Testis (tissue), 3 donors: ENCODE data around the gene AMZ1. TPM values are rescaled to one million over a fixed set of nuclear protein-coding genes. Genes with fewer than 3 reads are reported as not detected.

Experiments used
- DNase-seq: peaks from one replicate; pipeline ENCODE4 v3.0.0-alpha.2; 2019
- H3K27ac ChIP-seq, 2 donors: fragments of 200-600 bp; sonication (generic); one replicate each; pipeline ENCODE4 v1.5.1; 2019
- H3K27me3 ChIP-seq: fragments of 200-600 bp; sonication (generic); one replicate; pipeline ENCODE4 v1.5.1; 2019
- H3K36me3 ChIP-seq: fragments of 200-600 bp; sonication (generic); one replicate; pipeline ENCODE4 v1.5.1; 2017; ENCODE audit warnings: low read depth; ENCODE audit errors: missing control alignments
- H3K4me1 ChIP-seq: fragments of 200-600 bp; sonication (generic); one replicate; pipeline ENCODE4 v1.5.1; 2019
- H3K4me3 ChIP-seq, 2 donors: fragments of 200-600 bp; sonication (generic); one replicate each; pipeline ENCODE4 v1.5.1; 2017 to 2019
- H3K9me3 ChIP-seq: fragments of 200-600 bp; sonication (generic); one replicate; pipeline ENCODE4 v1.5.1; 2017
- POLR2A ChIP-seq: fragments of 450-650 bp; IDR thresholded peaks from one replicate; pipeline ENCODE4 v1.6.1; 2017; ENCODE audit warnings: antibody characterized with exemption, mild to moderate bottlenecking, moderate library complexity
- whole genome bisulfite sequencing, 2 donors: methylation state at CpG; one replicate each; pipeline ENCODE4 v1.1.5; 2018; 5-methylcytosine and 5-hydroxymethylcytosine counted together
- intact Hi-C: fragments of 100-400 bp; cut with DNase I; formaldehyde crosslinking; loops from one replicate; pipeline ENCODE4 v1.15.1; 2023; ENCODE audit warnings: low total_unique reads
- polyA plus RNA-seq: library from polyadenylated mRNA; stranded (reverse); fragments of 350-450 nt; fragmentation: Illumina TruSeq; extraction: RNeasy Lipid Tissue Mini Kit (QIAGEN cat#74804); gene quantifications from one replicate; pipeline ENCODE4 v1.2.3, GENCODE V29; 2014; ENCODE audit warnings: low read depth, low replicate concordance; ENCODE audit not compliant: insufficient read depth
- total RNA-seq, 2 donors: library from RNA; depleted of rRNA; stranded (reverse); fragments of >200 nt; gene quantifications; one replicate each; pipeline ENCODE4 v1.2.3, GENCODE V29; 2016
- TF ChIP-seq, protein P1 (sequence below), 3 experiments: fragments of 450-650 bp in 2 of 3; fragments of 200-600 bp in 1 of 3; sonication (generic) in 1 of 3; IDR thresholded peaks; one replicate each; pipeline ENCODE4 v1.5.1; 2016 to 2019; ENCODE audit warnings: antibody characterized with exemption in 3 of 3, mild to moderate bottlenecking in 2 of 3, moderate library complexity in 1 of 3

The AMZ1 gene
- total and polyA plus RNA-seq, 3 donors from 2014 or later = 1.1 to 3.2 (median 2.7) TPM

GRCh38 chr7:2702594-2702957, 14.6 kb downstream of the AMZ1 start:
- TF ChIP-seq, protein P1, sequence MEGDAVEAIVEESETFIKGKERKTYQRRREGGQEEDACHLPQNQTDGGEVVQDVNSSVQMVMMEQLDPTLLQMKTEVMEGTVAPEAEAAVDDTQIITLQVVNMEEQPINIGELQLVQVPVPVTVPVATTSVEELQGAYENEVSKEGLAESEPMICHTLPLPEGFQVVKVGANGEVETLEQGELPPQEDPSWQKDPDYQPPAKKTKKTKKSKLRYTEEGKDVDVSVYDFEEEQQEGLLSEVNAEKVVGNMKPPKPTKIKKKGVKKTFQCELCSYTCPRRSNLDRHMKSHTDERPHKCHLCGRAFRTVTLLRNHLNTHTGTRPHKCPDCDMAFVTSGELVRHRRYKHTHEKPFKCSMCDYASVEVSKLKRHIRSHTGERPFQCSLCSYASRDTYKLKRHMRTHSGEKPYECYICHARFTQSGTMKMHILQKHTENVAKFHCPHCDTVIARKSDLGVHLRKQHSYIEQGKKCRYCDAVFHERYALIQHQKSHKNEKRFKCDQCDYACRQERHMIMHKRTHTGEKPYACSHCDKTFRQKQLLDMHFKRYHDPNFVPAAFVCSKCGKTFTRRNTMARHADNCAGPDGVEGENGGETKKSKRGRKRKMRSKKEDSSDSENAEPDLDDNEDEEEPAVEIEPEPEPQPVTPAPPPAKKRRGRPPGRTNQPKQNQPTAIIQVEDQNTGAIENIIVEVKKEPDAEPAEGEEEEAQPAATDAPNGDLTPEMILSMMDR (IDR thresholded peaks at IDR 0.05) = no peak
- TF ChIP-seq POLR2A = no peak
- intact Hi-C loops = no loop called here
- 89 to 97% methylated on average over 13 to 20 of the region's 22 CpGs for WGBS, 2 donors

GRCh38 chr7:2705371-2706096, 17.5 kb downstream of the AMZ1 start:
- WGBS, 2 donors = 79 to 86% methylated on average over 10 to 14 of the region's 14 CpGs
- intact Hi-C loops = no loop called here

More at GRCh38 chr7:2702594-2702957, 14.6 kb downstream of the AMZ1 start:
- no peak for DNase-seq
- Histone ChIP-seq H3K27me3 (no peaks in the 10 kb centered on the region), H3K4me1 (no peaks in the 10 kb centered on the region), H3K9me3 (no peaks in the 10 kb centered on the region), H3K36me3 (no peaks in the 10 kb centered on the region), H3K27ac (no peak overlapping the region), H3K4me3 (no peak overlapping the region)

DNA sequence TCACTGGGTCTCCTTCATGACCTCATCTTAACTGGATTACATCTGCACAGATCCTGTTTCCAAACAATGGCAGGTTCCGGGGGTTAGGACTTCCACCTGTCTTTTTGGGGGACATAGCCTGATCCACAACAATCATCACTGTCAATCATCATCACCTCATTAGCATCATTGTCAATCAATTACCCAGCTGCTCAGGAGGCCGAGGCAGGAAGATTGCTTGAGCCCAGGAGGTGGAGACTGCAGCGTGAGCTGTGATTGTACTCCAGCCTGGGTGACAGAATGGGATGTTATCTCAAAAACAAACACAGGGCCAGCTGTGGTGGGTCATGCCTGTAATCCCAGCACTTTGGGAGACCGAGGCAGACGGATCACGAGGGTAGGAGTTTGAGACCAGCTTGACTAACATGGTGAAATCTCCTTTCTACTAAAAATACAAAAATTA, 18.7 kb downstream of the AMZ1 start:
- no peak for DNase-seq
- no peaks in the 10 kb centered on the region for H3K36me3 ChIP-seq
- no peaks in the 10 kb centered on the region for H3K4me1 ChIP-seq
- intact Hi-C loops = no loop called here
- H3K4me3 ChIP-seq = no peak overlapping the region
- no peak overlapping the region for H3K27ac ChIP-seq
- TF ChIP-seq, protein P1 (IDR thresholded peaks at IDR 0.05) = no peak
- TF ChIP-seq POLR2A = no peak
- WGBS, 2 donors = 80 to 89% methylated on average over 3 to 6 of the region's 6 CpGs
- no peaks in the 10 kb centered on the region for H3K9me3 ChIP-seq
- no peaks in the 10 kb centered on the region for H3K27me3 ChIP-seq

More at GRCh38 chr7:2705371-2706096, 17.5 kb downstream of the AMZ1 start:
- Histone ChIP-seq H3K27ac (no peak overlapping the region), H3K9me3 (no peaks in the 10 kb centered on the region), H3K36me3 (no peaks in the 10 kb centered on the region), H3K4me3 (no peak overlapping the region), H3K27me3 (no peaks in the 10 kb centered on the region), H3K4me1 (no peaks in the 10 kb centered on the region)
- no peak for DNase-seq
- no peak for TF ChIP-seq POLR2A
- TF ChIP-seq, protein P1 (IDR thresholded peaks at IDR 0.05) = no peak

DNA sequence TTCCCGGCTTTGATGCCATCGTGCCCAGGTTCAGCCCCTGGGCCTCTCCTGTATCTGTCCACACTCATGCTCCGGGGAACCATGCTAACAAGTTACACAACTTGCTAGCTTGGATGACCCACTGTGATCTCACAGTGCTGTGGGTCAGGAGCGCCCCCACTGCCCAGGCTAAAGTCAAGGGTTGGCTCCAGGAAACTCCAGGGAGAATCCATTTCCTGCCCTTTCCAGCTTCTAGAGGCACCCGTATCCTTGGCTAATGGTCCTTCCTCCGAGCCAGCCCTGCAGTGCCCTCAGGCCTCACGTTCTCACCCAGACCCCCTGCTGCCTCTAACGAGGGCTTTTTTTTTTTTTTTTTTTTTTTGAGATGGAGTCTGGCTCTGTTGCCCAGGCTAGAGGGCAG, 19.5 kb downstream of the AMZ1 start:
- no peak for TF ChIP-seq POLR2A
- TF ChIP-seq, protein P1 (IDR thresholded peaks at IDR 0.05) = no peak
- Histone ChIP-seq H3K4me1 (no peaks in the 10 kb centered on the region), H3K27ac (no peak overlapping the region), H3K27me3 (no peaks in the 10 kb centered on the region), H3K9me3 (no peaks in the 10 kb centered on the region), H3K36me3 (no peaks in the 10 kb centered on the region), H3K4me3 (no peak overlapping the region)
- 84% methylated on average over 8 of the region's 8 CpGs for WGBS, 2 donors
- intact Hi-C loops = no loop called here
- DNase-seq = no peak

- no peak for DNase-seq
- Histone ChIP-seq H3K27ac (no peak overlapping the region), H3K36me3 (no peaks in the 10 kb centered on the region), H3K27me3 (no peaks in the 10 kb centered on the region), H3K4me3 (no peak overlapping the region), H3K4me1 (no peaks in the 10 kb centered on the region), H3K9me3 (no peaks in the 10 kb centered on the region)
- intact Hi-C loops = no loop called here
- WGBS, 2 donors = 95% methylated on average over 10 of the region's 10 CpGs; no CpG with 5 or more reads in 1 of the 2 donors
- no peak for TF ChIP-seq POLR2A
- TF ChIP-seq, protein P1 (IDR thresholded peaks at IDR 0.05) = no peak
Measured at GRCh38 chr7:2708041-2708440, 20.0 kb downstream of the AMZ1 start.
